AG10803 (cell line): Measurements from ENCODE around the gene ARHGEF28.
A peak's percentile ranks its signal among the peaks of the same experiment; 100 is the strongest.

Experiments used
- DNase-seq: peaks from one replicate; pipeline ENCODE4 v3.0.0; 2010; ENCODE audit warnings: low read depth
- H3K4me3 ChIP-seq: 2 replicates; pipeline ENCODE4 v1.5.1; 2011; ENCODE audit warnings: mild to moderate bottlenecking, low read length, control low read depth
- CTCF ChIP-seq: conservative IDR thresholded peaks from 2 replicates; pipeline ENCODE4 v1.5.1; 2011; ENCODE audit warnings: mild to moderate bottlenecking, low read length, control low read depth, inconsistent platforms

Gene ARHGEF28

GRCh38 chr5:73763300-73764032, 137.5 kb downstream of the ARHGEF28 start:
- peak; percentile 73 for DNase-seq
- H3K4me3 ChIP-seq, result no peak overlapping the region
- TF ChIP-seq CTCF, result no peak

GRCh38 chr5:73764586-73764985, 138.6 kb downstream of the ARHGEF28 start:
- no peak overlapping the region for H3K4me3 ChIP-seq
- DNase-seq, result peak; percentile 70
- TF ChIP-seq CTCF, result no peak

DNA sequence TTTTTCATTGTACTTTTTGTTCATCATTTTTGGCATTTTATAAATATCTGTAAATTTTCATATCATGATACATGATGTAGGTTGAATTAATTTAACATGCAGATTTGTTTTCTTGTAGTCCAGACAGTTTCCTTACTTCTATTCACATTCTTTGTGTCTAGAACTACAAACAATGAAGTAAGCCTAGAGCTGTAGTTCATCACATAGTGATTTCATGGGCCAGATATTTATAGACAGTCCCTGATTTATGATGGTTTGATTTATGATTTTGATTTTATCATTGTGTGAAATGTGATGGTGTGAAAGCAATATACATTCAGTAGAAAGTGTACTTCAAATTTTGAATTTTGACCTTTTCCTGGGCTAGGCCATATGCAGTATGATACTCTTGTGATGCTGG, 139.0 kb downstream of the ARHGEF28 start:
- no peak for TF ChIP-seq CTCF
- H3K4me3 ChIP-seq, result no peak overlapping the region
- no peak for DNase-seq

DNA sequence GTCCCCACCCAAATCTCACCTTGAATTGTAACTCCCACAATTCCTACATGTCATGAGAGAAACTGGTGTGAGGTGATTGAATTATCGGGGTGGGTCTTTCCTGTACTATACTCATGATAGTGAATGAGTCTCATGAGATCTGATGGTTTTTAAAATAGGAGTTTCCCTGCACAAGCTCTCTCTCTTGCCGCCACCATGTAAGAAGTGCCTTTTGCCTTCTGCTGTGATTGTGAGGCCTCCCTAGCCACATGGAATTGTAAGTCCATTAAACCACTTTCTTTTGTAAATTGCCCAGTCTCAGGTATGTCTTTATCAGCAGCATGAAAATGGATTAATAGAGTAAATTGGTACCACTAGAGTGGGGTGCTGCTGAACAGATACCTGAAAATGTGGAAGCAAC, 140.9 kb downstream of the ARHGEF28 start:
- no peak for TF ChIP-seq CTCF
- no peak for DNase-seq
- H3K4me3 ChIP-seq, result no peak overlapping the region

DNA sequence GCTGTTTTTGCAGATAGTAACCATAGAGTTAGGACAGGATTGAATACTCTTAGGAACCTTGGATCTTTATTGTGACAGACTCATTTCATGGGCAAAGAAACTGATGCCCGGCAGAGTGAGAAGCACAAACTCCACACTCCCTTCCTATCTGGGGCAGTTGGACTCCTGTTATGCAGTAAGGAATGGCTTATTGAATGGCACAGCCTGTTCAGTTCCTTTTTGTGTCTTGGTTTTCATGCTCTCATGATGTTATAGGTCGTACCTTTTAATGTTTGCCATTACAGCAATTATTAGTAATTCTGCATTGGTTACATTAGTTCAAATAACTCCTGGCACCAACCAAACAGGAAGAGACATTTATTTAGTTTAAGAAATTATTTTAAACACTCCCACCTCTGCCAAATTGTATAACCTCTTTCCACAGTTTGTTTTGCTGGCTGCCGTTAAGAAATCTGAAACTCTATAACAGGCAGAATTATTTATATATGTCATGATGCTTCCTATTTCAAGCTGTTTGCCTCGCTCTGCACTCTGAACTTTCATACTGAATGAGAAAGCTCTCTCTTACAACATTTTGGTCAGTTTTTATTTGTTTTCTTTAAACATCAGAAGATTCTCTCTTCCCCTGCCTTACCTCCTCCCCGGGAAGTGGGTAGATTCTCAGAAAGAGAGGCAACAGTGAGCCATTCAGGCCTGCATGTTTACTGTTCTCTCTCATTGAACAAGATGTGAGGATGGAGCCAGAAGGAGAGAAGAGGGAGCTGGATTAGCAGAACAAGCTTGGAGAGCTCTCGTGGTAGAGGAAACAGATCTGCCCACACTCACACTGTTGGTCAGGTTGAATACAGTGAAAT, 144.4 kb downstream of the ARHGEF28 start:
- H3K4me3 ChIP-seq, result no peak overlapping the region
- TF ChIP-seq CTCF, result no peak
- no peak for DNase-seq

DNA sequence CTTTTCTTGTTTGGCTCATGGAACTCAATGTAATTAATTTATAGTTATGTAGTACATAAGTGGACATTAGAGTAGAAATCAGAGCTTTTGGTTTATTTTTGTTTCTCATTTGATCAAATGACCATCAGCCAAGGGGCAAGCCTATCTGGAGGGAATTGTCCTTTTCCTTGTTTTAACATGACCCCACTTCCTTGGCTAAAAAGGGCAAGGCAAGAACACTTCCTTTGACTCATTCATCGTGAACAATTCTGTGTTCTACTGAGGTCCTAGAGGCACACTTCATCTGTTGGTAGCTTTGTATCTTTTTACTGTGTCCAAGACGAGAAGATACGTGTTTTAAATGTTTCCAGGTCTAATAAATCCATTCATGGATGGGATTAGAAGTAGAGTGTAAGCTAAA, 148.9 kb downstream of the ARHGEF28 start:
- TF ChIP-seq CTCF, result no peak
- no peak overlapping the region for H3K4me3 ChIP-seq
- no peak for DNase-seq

GRCh38 chr5:73776405-73776804, 150.4 kb downstream of the ARHGEF28 start:
- TF ChIP-seq CTCF, result no peak
- H3K4me3 ChIP-seq, result no peak overlapping the region
- DNase-seq, result no peak
